Measurements from ENCODE around the gene TMEM44. TPM values are rescaled to one million over a fixed set of nuclear protein-coding genes. Genes with fewer than 3 reads are reported as not detected.

The TMEM44 gene
- total RNA-seq, 1 donor from 2014 or later, result 35.3 TPM

DNA sequence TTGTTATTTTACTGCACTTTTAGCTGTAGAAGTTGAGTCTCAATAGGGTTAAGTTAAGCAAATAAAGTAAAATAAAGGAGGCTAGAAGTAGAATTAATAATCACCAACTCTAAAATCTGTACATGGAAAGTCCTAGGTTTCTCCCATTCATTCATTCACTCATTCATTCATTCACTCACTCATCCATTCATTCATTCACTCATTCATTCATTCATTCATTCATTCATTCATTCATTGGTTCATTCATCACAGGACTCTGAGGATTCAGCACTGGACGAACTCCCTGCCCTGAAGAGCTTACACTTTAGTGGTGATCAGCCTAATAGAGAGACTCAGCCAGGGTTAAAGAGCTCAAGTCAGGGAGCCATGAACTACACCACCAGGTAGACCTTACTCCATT, 43.3 kb upstream of the TMEM44 start:
- Mint-ChIP-seq H3K36me3 (ENCODE audit: unreplicated experiment) (no peaks in the 10 kb centered on the region), H3K4me1 (ENCODE audit: low read depth, unreplicated experiment) (peaks cover 2% of the 10 kb centered on the region), H3K4me3 (ENCODE audit: unreplicated experiment) (no peak overlapping the region), H3K27ac (ENCODE audit: unreplicated experiment) (no peak overlapping the region), H3K9me3 (ENCODE audit: unreplicated experiment) (no peaks in the 10 kb centered on the region), H3K27me3 (ENCODE audit: unreplicated experiment) (peaks cover 7% of the 10 kb centered on the region)
- no peak for DNase-seq
- TF ChIP-seq, protein P1, sequence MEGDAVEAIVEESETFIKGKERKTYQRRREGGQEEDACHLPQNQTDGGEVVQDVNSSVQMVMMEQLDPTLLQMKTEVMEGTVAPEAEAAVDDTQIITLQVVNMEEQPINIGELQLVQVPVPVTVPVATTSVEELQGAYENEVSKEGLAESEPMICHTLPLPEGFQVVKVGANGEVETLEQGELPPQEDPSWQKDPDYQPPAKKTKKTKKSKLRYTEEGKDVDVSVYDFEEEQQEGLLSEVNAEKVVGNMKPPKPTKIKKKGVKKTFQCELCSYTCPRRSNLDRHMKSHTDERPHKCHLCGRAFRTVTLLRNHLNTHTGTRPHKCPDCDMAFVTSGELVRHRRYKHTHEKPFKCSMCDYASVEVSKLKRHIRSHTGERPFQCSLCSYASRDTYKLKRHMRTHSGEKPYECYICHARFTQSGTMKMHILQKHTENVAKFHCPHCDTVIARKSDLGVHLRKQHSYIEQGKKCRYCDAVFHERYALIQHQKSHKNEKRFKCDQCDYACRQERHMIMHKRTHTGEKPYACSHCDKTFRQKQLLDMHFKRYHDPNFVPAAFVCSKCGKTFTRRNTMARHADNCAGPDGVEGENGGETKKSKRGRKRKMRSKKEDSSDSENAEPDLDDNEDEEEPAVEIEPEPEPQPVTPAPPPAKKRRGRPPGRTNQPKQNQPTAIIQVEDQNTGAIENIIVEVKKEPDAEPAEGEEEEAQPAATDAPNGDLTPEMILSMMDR (IDR thresholded peaks at IDR 0.05; ENCODE audit: partially characterized antibody, unreplicated experiment), result no peak

DNA sequence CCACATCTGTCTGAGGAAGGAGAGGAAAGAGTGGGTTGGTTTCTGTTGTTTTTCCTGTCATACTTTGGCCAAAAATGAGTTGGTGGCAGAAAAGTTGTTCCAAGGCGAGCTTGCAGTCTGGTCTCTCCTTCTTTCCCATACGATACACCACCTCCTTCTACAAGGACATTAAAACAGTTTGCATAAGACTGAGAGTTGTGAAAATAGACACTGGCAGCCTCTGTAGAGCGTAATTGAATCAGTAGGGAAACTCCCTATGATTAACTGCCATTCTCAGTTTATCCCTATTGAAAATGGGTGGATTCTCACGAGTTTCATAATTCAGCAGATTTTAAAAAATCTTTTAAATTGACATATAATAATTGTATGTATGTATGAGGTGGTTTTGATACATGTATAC, 42.5 kb upstream of the TMEM44 start:
- Mint-ChIP-seq H3K36me3 (ENCODE audit: unreplicated experiment) (no peaks in the 10 kb centered on the region), H3K4me3 (ENCODE audit: unreplicated experiment) (no peak overlapping the region), H3K4me1 (ENCODE audit: low read depth, unreplicated experiment) (peaks cover 6% of the 10 kb centered on the region), H3K9me3 (ENCODE audit: unreplicated experiment) (no peaks in the 10 kb centered on the region), H3K27ac (ENCODE audit: unreplicated experiment) (no peak overlapping the region), H3K27me3 (ENCODE audit: unreplicated experiment) (peaks cover 4% of the 10 kb centered on the region)
- TF ChIP-seq, protein P1 (IDR thresholded peaks at IDR 0.05; ENCODE audit: partially characterized antibody, unreplicated experiment), result no peak
- DNase-seq, result no peak

DNA sequence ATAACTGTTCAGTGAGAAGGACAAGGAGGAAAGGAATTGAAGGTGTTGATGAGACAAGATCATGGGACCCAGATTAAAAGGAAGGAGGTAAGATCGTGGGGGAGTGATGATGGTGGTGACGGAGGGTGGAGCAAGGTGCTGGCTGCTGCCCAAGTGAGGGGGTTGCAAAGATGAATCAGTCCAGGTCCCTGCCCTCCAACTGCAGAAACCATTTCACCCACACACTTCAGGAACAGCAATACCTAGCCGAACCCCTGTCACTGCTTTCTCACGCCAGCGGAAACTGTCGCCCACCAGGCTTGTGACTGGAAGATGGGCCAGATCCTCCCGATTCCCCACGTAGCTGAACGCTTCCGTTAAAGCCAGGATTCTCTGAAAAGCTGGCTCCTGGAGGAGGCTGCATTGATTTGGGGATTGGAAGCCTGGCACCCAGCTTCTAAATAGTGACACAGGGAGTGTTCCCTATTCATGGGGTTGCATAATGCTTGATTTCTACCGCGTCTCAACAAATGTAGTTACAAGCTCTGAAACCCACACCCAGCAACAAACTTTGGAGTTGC, 41.9 kb upstream of the TMEM44 start:
- H3K9me3 Mint-ChIP-seq (ENCODE audit: unreplicated experiment), result no peaks in the 10 kb centered on the region
- no peak overlapping the region for H3K4me3 Mint-ChIP-seq (ENCODE audit: unreplicated experiment)
- H3K4me1 Mint-ChIP-seq (ENCODE audit: low read depth, unreplicated experiment), result peaks cover 6% of the 10 kb centered on the region
- no peak for DNase-seq
- H3K27me3 Mint-ChIP-seq (ENCODE audit: unreplicated experiment), result peaks cover 4% of the 10 kb centered on the region
- H3K36me3 Mint-ChIP-seq (ENCODE audit: unreplicated experiment), result no peaks in the 10 kb centered on the region
- TF ChIP-seq, protein P1 (IDR thresholded peaks at IDR 0.05; ENCODE audit: partially characterized antibody, unreplicated experiment), result no peak
- H3K27ac Mint-ChIP-seq (ENCODE audit: unreplicated experiment), result no peak overlapping the region

DNA sequence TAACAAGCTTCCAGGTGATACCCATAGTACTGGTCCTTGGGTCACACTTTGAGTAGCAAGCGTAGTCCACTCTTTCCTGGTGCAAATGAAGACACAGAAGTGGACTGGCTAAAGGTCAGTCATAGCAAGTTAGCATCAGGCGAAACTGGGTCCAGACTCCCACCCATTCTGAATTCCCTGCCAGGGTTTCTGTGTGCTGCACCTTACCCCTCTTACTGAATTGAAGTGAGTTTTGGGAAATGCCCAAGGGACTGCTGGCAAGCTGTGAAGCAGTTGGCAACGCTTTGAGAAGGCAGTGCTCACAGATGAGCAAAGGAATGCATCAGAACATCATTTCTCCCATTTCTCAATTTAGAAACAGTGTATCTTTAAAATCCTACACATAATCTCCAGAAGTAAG, 40.5 kb upstream of the TMEM44 start:
- Mint-ChIP-seq H3K4me3 (ENCODE audit: unreplicated experiment) (no peak overlapping the region), H3K36me3 (ENCODE audit: unreplicated experiment) (no peaks in the 10 kb centered on the region), H3K27me3 (ENCODE audit: unreplicated experiment) (peaks cover 4% of the 10 kb centered on the region), H3K4me1 (ENCODE audit: low read depth, unreplicated experiment) (peaks cover 6% of the 10 kb centered on the region), H3K27ac (ENCODE audit: unreplicated experiment) (no peak overlapping the region), H3K9me3 (ENCODE audit: unreplicated experiment) (no peaks in the 10 kb centered on the region)
- TF ChIP-seq, protein P1 (IDR thresholded peaks at IDR 0.05; ENCODE audit: partially characterized antibody, unreplicated experiment), result no peak
- DNase-seq, result no peak

DNA sequence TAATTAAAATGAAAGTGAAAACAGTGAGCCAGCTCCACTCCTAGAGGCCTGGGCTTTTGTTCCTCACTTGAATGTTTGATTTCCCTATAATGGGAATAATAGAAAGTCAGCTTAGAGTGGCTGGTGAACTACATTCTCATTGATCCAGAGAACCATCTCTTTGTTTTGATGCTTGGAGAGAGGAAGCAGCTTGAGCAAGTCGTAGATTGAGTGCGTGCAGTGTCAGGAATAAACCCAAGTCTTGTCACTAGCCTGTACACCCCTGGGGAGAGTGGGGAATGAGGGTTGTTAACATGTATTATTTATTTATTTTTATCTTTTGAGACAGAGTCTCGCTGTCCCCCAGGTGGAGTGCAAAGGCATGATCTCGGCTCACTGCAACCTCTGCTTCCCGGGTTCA, 39.7 kb upstream of the TMEM44 start:
- Mint-ChIP-seq H3K9me3 (ENCODE audit: unreplicated experiment) (no peaks in the 10 kb centered on the region), H3K27ac (ENCODE audit: unreplicated experiment) (no peak overlapping the region), H3K27me3 (ENCODE audit: unreplicated experiment) (peaks cover 4% of the 10 kb centered on the region), H3K4me1 (ENCODE audit: low read depth, unreplicated experiment) (peaks cover 6% of the 10 kb centered on the region), H3K36me3 (ENCODE audit: unreplicated experiment) (no peaks in the 10 kb centered on the region), H3K4me3 (ENCODE audit: unreplicated experiment) (peak overlapping the region; percentile 98)
- DNase-seq, result no peak
- TF ChIP-seq, protein P1 (IDR thresholded peaks at IDR 0.05; ENCODE audit: partially characterized antibody, unreplicated experiment), result no peak
